CD8-positive, alpha-beta memory T cell (primary cell): ENCODE data around the gene FDXR. TPM values are rescaled to one million over a fixed set of nuclear protein-coding genes. Genes with fewer than 3 reads are reported as not detected.

ENCODE experiments used
- CTCF ChIA-PET: fragments of 350-600 bp; sonication (Branson Sonifier 250); formaldehyde crosslinking; loops from one replicate; lab custom pipeline; 2021; ENCODE audit warnings: antibody characterized with exemption; lab: Charles Lee
- POLR2A ChIA-PET: fragments of 350-600 bp; sonication (Branson Sonifier 250); formaldehyde crosslinking; loops from one replicate; lab custom pipeline; 2021; ENCODE audit warnings: antibody characterized with exemption; lab: Charles Lee
- DNase-seq, 5 donors: peaks; one replicate each; pipeline versions ENCODE4 v3.0.0 to v3.0.0-alpha.2; 2020 to 2022; ENCODE audit warnings: mixed read lengths in 1 of 5
- H3K27ac ChIP-seq: one replicate; pipeline ENCODE4 v1.7.0; 2013; ENCODE audit warnings: low read depth, mild to moderate bottlenecking, low read length, moderate library complexity
- H3K27me3 ChIP-seq: 2 replicates; pipeline ENCODE4 v1.7.0; 2013; ENCODE audit warnings: low read length, mild to moderate bottlenecking; ENCODE audit not compliant: insufficient read depth, poor library complexity, severe bottlenecking
- H3K36me3 ChIP-seq: 2 replicates; pipeline ENCODE4 v1.7.0; 2013; ENCODE audit warnings: mild to moderate bottlenecking, low read length, moderate library complexity; ENCODE audit not compliant: insufficient read depth
- H3K4me1 ChIP-seq: 2 replicates; pipeline ENCODE4 v1.7.0; 2013; ENCODE audit warnings: mild to moderate bottlenecking, low read length, moderate library complexity; ENCODE audit not compliant: insufficient read depth
- H3K4me3 ChIP-seq: 2 replicates; pipeline ENCODE4 v1.7.0; 2013; ENCODE audit warnings: mild to moderate bottlenecking, low read length
- H3K9me3 ChIP-seq: 2 replicates; pipeline ENCODE4 v1.7.0; 2013; ENCODE audit warnings: mild to moderate bottlenecking, low read length
- H3K27ac Mint-ChIP-seq, 8 donors: one replicate each; pipeline ENCODE4 v1.8.0; 2020 to 2021; ENCODE audit warnings: mixed read lengths in 8 of 8, mild to moderate bottlenecking in 6 of 8, inconsistent platforms in 3 of 8, moderate library complexity in 3 of 8
- H3K27me3 Mint-ChIP-seq, 2 donors: one replicate each; pipeline ENCODE4 v1.8.0; 2020 to 2021; ENCODE audit warnings: mixed read lengths in 2 of 2, mild to moderate bottlenecking in 1 of 2, moderate library complexity in 1 of 2
- H3K36me3 Mint-ChIP-seq, 3 donors: one replicate each; pipeline ENCODE4 v1.8.0; 2020 to 2021; ENCODE audit warnings: mixed read lengths in 3 of 3, inconsistent platforms in 1 of 3, mild to moderate bottlenecking in 1 of 3
- H3K4me1 Mint-ChIP-seq, 3 donors: one replicate each; pipeline ENCODE4 v1.8.0; 2020 to 2021; ENCODE audit warnings: mixed read lengths in 3 of 3, inconsistent platforms in 1 of 3, mild to moderate bottlenecking in 1 of 3
- H3K4me3 Mint-ChIP-seq, 7 donors: one replicate each; pipeline ENCODE4 v1.8.0; 2020 to 2021; ENCODE audit warnings: mixed read lengths in 7 of 7, mild to moderate bottlenecking in 6 of 7, moderate library complexity in 4 of 7, inconsistent platforms in 2 of 7
- H3K9me3 Mint-ChIP-seq, 5 donors: one replicate each; pipeline ENCODE4 v1.8.0; 2020 to 2022; ENCODE audit warnings: mixed read lengths in 5 of 5, mild to moderate bottlenecking in 3 of 5, moderate library complexity in 2 of 5, inconsistent platforms in 1 of 5
- polyA plus RNA-seq: library from polyadenylated mRNA; unstranded; fragments of 300-500 nt; fragmentation: Illumina TruSeq; gene quantifications from one replicate; pipeline ENCODE4 v1.2.3, GENCODE V29; 2021
- total RNA-seq, 2 experiments: library from RNA; stranded (reverse); gene quantifications; one replicate each; pipeline ENCODE4 v1.2.3, GENCODE V29; 2021

FDXR gene
- total and polyA plus RNA-seq, 3 experiments from 2014 or later, result 6.4 to 33.3 (median 32.9) TPM

DNA sequence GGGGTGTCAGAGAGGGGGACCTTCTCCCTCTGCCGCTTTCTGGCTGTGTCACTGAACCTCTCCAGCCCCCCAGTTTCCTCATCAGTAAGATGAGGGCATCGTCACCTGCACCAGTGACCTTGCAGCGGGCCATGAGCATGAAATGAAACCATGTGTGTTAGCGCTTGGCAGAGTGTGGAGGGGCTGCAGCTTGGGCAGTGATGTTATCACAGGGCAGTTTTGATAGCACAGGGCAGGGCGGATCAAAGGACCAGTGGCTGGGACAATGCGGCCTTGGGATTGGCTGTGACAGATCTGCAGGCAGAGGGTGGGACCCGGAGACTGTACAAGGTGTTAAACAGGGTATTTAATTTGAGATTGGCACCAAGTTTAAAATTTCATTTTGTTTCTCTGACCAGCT lies 57.7 kb downstream of the FDXR start:
- DNase-seq, result no peak
- Histone ChIP-seq H3K4me1 (no peaks in the 10 kb centered on the region), H3K36me3 (peaks cover under 1% of the 10 kb centered on the region), H3K27ac (no peak overlapping the region), H3K4me3 (no peak overlapping the region), H3K27me3 (no peaks in the 10 kb centered on the region), H3K9me3 (no peaks in the 10 kb centered on the region)
- POLR2A ChIA-PET, result no interaction called here
- Mint-ChIP-seq H3K9me3 (no peaks in the 10 kb centered on the region), H3K4me3 (no peak overlapping the region), H3K27me3 (peaks cover 0 to 1% of the 10 kb centered on the region in 2 donors), H3K4me1 (peaks cover 0 to 3% (median 0%) of the 10 kb centered on the region in 3 donors), H3K27ac (no peak overlapping the region), H3K36me3 (peaks cover 3 to 77% (median 14%) of the 10 kb centered on the region in 3 donors)
- CTCF ChIA-PET, result no interaction called here

DNA sequence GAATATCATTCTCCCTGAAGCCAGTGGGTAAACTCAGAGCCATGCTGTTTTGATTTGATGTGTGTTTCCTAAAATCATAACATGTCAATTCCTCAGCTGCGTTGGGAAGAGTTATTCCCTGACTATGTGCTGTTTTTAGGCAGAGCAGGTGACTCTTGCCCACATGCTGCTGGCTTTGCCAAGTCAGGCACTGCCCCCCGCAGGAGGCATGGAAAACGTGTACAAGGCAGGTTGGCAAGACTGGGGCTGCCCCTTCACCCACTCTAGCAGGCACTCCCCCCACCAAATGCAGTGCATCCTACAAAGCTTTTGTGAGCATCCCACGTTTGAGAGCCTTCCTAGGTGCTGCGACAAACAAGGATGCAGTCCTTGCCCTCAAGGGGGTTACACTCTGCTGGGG lies 58.3 kb downstream of the FDXR start:
- CTCF ChIA-PET, result interaction anchor here (0.9 kb wide), 1 partner anchor 23 kb away, joined by 4 read pairs; no protein-coding TSS in a partner anchor
- DNase-seq, result no peak
- POLR2A ChIA-PET, result no interaction called here
- Mint-ChIP-seq H3K9me3 (no peaks in the 10 kb centered on the region), H3K27ac (no peak overlapping the region), H3K4me3 (no peak overlapping the region), H3K27me3 (peaks cover 0 to 1% of the 10 kb centered on the region in 2 donors), H3K36me3 (peaks cover 3 to 77% (median 15%) of the 10 kb centered on the region in 3 donors), H3K4me1 (peaks cover 0 to 3% (median 0%) of the 10 kb centered on the region in 3 donors)
- Histone ChIP-seq H3K36me3 (no peaks in the 10 kb centered on the region), H3K4me1 (no peaks in the 10 kb centered on the region), H3K4me3 (no peak overlapping the region), H3K27me3 (no peaks in the 10 kb centered on the region), H3K27ac (no peak overlapping the region), H3K9me3 (no peaks in the 10 kb centered on the region)

Other genes with a start within 250 kb of the FDXR start
- not detected for gene CD300E, start 249.3 kb downstream of the FDXR start, total RNA-seq
- gene CD300E, start 249.3 kb downstream of the FDXR start, polyA plus RNA-seq, result not detected
- gene CD300LF, start 160.1 kb downstream of the FDXR start, total RNA-seq, result not detected
- not detected for gene CD300LF, start 160.1 kb downstream of the FDXR start, polyA plus RNA-seq
- 1 to 10 TPM; 5.8 to 6.0 TPM for gene RAB37, start 135.7 kb downstream of the FDXR start, total RNA-seq
- gene RAB37, start 135.7 kb downstream of the FDXR start, polyA plus RNA-seq, result 125 TPM
- gene NHERF1, start 124.4 kb downstream of the FDXR start, total RNA-seq, result 100 to 1,000 TPM; 131 to 133 TPM
- gene NHERF1, start 124.4 kb downstream of the FDXR start, polyA plus RNA-seq, result 674 TPM
- gene NAT9, start 96.6 kb downstream of the FDXR start, total RNA-seq, result 10 to 100 TPM; 42.7 to 44.5 TPM
- 17.1 TPM for gene NAT9, start 96.6 kb downstream of the FDXR start, polyA plus RNA-seq
- gene GRIN2C, start 13.1 kb downstream of the FDXR start, total RNA-seq, result not detected
- gene GRIN2C, start 13.1 kb downstream of the FDXR start, polyA plus RNA-seq, result not detected
- gene FADS6, start 20.6 kb upstream of the FDXR start, total RNA-seq, result not detected
- gene FADS6, start 20.6 kb upstream of the FDXR start, polyA plus RNA-seq, result not detected
- gene USH1G, start 50.3 kb upstream of the FDXR start, total RNA-seq, result not detected
- gene USH1G, start 50.3 kb upstream of the FDXR start, polyA plus RNA-seq, result not detected
- not detected for gene OTOP2, start 51.3 kb upstream of the FDXR start, total RNA-seq
- gene OTOP2, start 51.3 kb upstream of the FDXR start, polyA plus RNA-seq, result not detected
- not detected for gene OTOP3, start 62.9 kb upstream of the FDXR start, total RNA-seq
- gene OTOP3, start 62.9 kb upstream of the FDXR start, polyA plus RNA-seq, result not detected
- 1 to 10 TPM in 1 of 2 experiments, under 1 TPM in 1; 0.91 to 2.3 TPM for gene HID1, start 99.8 kb upstream of the FDXR start, total RNA-seq
- 5.2 TPM for gene HID1, start 99.8 kb upstream of the FDXR start, polyA plus RNA-seq
- 1 to 10 TPM; 1.5 to 1.7 TPM for gene CDR2L, start 114.6 kb upstream of the FDXR start, total RNA-seq
- gene CDR2L, start 114.6 kb upstream of the FDXR start, polyA plus RNA-seq, result 0.06 TPM
- gene MRPL58, start 139.7 kb upstream of the FDXR start, total RNA-seq, result 10 to 100 TPM; 65.5 to 68.8 TPM
- gene MRPL58, start 139.7 kb upstream of the FDXR start, polyA plus RNA-seq, result 48.0 TPM
- gene ATP5PD, start 174.0 kb upstream of the FDXR start, total RNA-seq, result 100 to 1,000 TPM; 179 to 198 TPM
- 345 TPM for gene ATP5PD, start 174.0 kb upstream of the FDXR start, polyA plus RNA-seq
- 10 to 100 TPM; 22.2 to 23.8 TPM for gene KCTD2, start 174.2 kb upstream of the FDXR start, total RNA-seq
- gene KCTD2, start 174.2 kb upstream of the FDXR start, polyA plus RNA-seq, result 8.0 TPM
- gene SLC16A5, start 215.0 kb upstream of the FDXR start, total RNA-seq, result 1 to 10 TPM; 1.3 to 1.9 TPM
- gene SLC16A5, start 215.0 kb upstream of the FDXR start, polyA plus RNA-seq, result 0.82 TPM
- gene ARMC7, start 237.0 kb upstream of the FDXR start, total RNA-seq, result 10 to 100 TPM; 15.2 to 15.9 TPM
- 4.0 TPM for gene ARMC7, start 237.0 kb upstream of the FDXR start, polyA plus RNA-seq